Brain microvascular endothelial cell (primary cell): ENCODE measurements around the gene SHC1.

Source experiments
- DNase-seq: peaks from one replicate; pipeline ENCODE4 v3.0.0-alpha.2; 2020
- H3K27ac ChIP-seq: fragments of 250-450 bp; sonication (Bioruptor Pico); 2 replicates; pipeline ENCODE4 v1.5.1; 2020; ENCODE audit warnings: mild to moderate bottlenecking, moderate library complexity
- H3K27me3 ChIP-seq: fragments of 250-450 bp; sonication (Bioruptor Pico); replicated peaks from 2 replicates; pipeline ENCODE4 v1.5.1; 2020; ENCODE audit warnings: mild to moderate bottlenecking
- H3K36me3 ChIP-seq: fragments of 250-450 bp; sonication (Bioruptor Pico); replicated peaks from 2 replicates; pipeline ENCODE4 v1.5.1; 2020; ENCODE audit warnings: mild to moderate bottlenecking
- H3K4me3 ChIP-seq: 2 replicates; pipeline ENCODE4 v1.5.1; 2011; ENCODE audit warnings: low read depth, mild to moderate bottlenecking, control low read depth, low read length, moderate library complexity
- CTCF ChIP-seq: IDR thresholded peaks from 2 replicates; pipeline ENCODE4 v1.5.1; 2011; ENCODE audit warnings: low read depth, mild to moderate bottlenecking, moderate library complexity, low read length, control low read depth, inconsistent platforms; ENCODE audit errors: missing control alignments
- in situ Hi-C: cut with HindIII; loops from 2 replicates; pipeline ENCODE4 v1.10.0; 2017; ENCODE audit warnings: low sequenced_read_pairs, low pct_ligation_motif_present

SHC1 gene

GRCh38 chr1:155009221-155009711 lies 38.7 kb upstream of the SHC1 start:
- Histone ChIP-seq H3K4me3 (no peak overlapping the region), H3K36me3 (peaks cover 3% of the 10 kb centered on the region), H3K27me3 (no peaks in the 10 kb centered on the region), H3K27ac (no peak overlapping the region)
- no peak for TF ChIP-seq CTCF
- in situ Hi-C loops: no loop called here
- no peak for DNase-seq

- Histone ChIP-seq H3K36me3 (peaks cover 3% of the 10 kb centered on the region), H3K4me3 (no peak overlapping the region), H3K27ac (no peak overlapping the region), H3K27me3 (no peaks in the 10 kb centered on the region)
- in situ Hi-C loops: no loop called here
- no peak for TF ChIP-seq CTCF
- DNase-seq: no peak
These were observed 37.7 kb upstream of the SHC1 start for GRCh38 chr1:155008015-155008941.

GRCh38 chr1:155007251-155007828 lies 36.8 kb upstream of the SHC1 start:
- Histone ChIP-seq H3K27ac (no peak overlapping the region), H3K4me3 (no peak overlapping the region), H3K36me3 (peaks cover 3% of the 10 kb centered on the region), H3K27me3 (no peaks in the 10 kb centered on the region)
- in situ Hi-C loops: no loop called here
- no peak for DNase-seq
- no peak for TF ChIP-seq CTCF

- DNase-seq: no peak
- H3K36me3 ChIP-seq: peaks cover 3% of the 10 kb centered on the region
- in situ Hi-C loops: no loop called here
- no peak overlapping the region for H3K27ac ChIP-seq
- H3K4me3 ChIP-seq: no peak overlapping the region
- TF ChIP-seq CTCF: no peak
- no peaks in the 10 kb centered on the region for H3K27me3 ChIP-seq
These were observed 36.1 kb upstream of the SHC1 start for GRCh38 chr1:155006601-155007101.

- in situ Hi-C loops: no loop called here
- Histone ChIP-seq H3K36me3 (peaks cover 3% of the 10 kb centered on the region), H3K27ac (no peak overlapping the region), H3K4me3 (no peak overlapping the region), H3K27me3 (no peaks in the 10 kb centered on the region)
- no peak for TF ChIP-seq CTCF
- DNase-seq: no peak
These were observed 34.8 kb upstream of the SHC1 start for GRCh38 chr1:155005076-155006011.
